CD1c-positive myeloid dendritic cell (primary cell): ENCODE measurements around the gene MYLK2.

ENCODE experiments used
- DNase-seq: peaks from one replicate; pipeline ENCODE4 v3.0.0-alpha.2; 2016; ENCODE audit errors: extremely low spot score

MYLK2 gene

DNA sequence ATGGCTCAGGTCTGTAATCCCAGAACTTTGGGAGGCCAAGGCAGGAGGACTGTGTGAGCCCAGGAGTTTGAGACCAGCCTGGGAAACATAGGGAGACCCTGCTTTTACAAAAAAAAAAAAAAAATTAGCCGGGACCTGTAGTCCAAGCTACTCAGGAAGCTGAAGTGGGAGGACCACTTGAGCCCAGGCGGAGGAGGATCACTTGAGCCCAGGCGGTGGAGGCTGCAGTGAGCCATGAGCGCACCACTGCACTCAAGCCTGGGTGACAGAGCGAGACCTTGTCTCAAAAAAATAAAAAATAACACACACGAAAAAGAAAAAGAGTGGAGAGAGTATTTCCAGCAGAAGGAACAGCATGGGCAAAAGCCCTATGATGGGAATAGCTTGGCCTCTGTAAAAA, 53.2 kb downstream of the MYLK2 start:
- DNase-seq: no peak

DNA sequence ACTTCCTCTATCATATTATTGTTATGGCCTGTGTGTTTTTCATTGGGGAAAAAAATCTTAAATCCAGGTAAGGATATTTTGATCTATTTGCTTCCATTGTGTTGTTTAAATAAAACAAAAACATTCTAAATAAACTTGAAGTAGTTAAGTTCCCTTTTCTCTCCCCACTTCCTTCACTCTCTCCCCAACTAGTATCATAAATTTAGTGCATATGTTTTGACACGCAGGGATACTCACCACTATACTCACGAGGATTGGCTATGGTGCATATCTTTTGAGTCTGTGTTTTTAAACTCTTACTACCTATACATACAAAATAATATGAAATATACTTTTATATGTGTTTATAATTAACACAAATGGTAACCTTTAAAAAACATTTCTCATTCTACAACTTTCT, 56.5 kb downstream of the MYLK2 start:
- no peak for DNase-seq

DNA sequence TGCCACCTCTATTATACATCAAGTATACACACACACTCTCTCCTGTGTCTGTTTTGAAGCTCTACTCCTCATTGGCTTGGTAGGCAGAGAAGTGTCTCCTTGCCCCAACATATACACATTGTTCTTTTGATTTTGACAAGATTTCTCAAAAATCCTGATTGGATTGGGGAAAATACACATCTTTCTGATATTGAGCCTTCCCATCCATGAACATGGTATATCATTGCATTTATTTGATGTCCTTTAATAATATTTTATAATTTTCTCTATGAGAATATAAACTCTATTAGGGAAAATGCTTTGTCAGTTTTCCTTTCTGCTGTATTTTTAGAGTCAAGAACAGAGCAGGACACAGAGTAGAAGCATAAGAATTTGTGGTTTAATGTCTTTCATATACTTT, 58.5 kb downstream of the MYLK2 start:
- DNase-seq: no peak

DNA sequence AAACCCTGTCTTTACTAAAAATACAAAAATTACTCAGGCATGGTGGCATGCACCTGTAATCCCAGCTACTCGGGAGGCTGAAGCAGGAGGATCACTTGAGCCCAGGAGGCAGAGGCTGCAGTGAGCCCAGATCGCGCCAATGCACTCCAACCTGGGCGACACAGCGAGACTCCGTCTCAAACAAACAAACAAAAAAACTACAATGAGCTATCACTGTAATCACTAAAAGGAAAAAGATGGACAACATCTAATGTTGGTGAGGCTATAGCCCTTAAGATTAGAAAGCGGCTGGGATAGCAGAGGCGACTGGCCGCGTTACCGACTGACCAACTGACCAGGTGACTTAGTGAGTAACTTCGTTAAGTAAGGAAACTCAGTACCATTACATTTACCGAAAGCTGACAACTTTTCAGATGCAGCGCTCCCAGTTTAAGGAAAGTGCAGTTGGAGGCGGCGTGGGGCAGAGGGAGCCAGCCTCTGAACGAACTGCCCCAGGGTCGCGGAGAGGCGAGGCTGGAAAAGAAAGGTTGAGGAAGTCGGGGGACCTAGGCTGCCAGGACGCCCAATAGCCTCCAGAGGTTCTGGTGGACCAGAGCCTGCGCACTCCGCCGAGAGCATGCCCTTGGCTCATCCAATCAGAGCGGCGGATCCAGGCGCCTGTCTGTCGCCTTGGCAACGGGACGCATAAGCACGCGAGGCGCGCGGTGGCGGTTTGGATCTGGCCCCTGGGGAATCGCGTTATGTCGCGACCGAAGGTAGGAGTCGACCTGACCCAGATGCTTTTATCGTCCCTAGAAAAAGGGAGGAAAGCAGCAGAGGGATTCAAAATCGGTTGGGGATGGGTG, 60.2 kb downstream of the MYLK2 start:
- peak; percentile 96 for DNase-seq

- no peak for DNase-seq
Measured at GRCh38 chr20:31881945-31882344, 62.8 kb downstream of the MYLK2 start.

DNA sequence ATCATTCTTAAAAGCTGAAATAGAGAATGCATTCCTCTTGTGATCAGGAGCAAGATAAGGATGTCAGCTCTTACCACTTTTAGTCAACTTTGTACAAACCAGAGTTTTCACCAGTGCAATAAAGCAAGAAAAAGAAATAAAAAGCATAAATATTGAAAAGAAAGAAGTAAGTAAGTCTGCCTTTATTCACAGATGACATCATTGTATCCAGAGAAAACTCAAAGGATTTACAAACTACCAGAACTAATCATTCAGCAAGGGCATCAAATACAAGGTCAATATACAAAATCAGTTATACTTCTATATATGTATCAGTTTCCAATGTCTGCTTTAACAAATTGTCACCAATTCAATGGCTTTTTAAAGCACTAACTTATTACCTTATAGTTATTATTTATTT, 64.7 kb downstream of the MYLK2 start:
- no peak for DNase-seq
